Left renal pelvis (tissue), 4 donors: ENCODE measurements around the gene NDUFB1. TPM values are rescaled to one million over a fixed set of nuclear protein-coding genes. Genes with fewer than 3 reads are reported as not detected.

Experiments
- DNase-seq, 4 donors: peaks; one replicate each; pipeline ENCODE4 v3.0.0-alpha.2; 2013; ENCODE audit warnings: low read depth in 4 of 4, low spot score in 3 of 4
- polyA plus RNA-seq, 4 donors: library from polyadenylated mRNA; unstranded; fragments of 120-200 nt; gene quantifications; one replicate each; pipeline ENCODE4 v1.2.1, GENCODE V29; 2013; ENCODE audit not compliant: insufficient read length in 4 of 4

Gene NDUFB1
- polyA plus RNA-seq, 4 donors: 121 to 192 (median 185) TPM

DNA sequence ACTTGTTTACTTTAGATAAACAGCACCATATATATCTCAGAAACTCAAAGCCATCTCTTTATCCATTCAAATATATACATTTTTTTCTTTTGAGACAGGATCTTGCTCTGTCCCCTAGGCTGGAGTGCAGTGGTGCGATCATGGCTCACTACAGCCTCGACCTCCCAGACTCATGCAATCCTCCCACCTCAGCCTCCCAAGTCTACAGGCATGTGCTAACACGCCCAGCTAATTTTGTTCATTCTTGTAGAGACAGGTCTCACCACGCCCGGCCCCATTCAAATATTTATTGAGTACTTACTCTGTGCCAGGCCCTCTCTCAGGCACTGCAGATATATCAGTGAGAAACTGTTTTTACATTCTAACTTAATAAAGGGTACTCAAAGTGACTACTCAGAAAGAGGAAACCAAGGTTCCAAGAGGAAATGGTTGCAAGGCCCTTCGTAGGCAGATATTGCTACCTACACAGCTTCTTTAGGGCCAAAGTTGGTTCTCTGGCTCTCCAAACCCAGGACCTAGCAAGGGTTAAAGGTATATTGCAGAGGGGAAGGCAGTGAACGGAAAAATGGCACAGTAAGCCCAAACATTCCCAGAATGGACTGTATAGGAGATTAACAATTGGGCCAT, 18.0 kb downstream of the NDUFB1 start:
- DNase-seq: no peak

- no peak for DNase-seq
These were observed 21.7 kb downstream of the NDUFB1 start for GRCh38 chr14:92099802-92100201.

DNA sequence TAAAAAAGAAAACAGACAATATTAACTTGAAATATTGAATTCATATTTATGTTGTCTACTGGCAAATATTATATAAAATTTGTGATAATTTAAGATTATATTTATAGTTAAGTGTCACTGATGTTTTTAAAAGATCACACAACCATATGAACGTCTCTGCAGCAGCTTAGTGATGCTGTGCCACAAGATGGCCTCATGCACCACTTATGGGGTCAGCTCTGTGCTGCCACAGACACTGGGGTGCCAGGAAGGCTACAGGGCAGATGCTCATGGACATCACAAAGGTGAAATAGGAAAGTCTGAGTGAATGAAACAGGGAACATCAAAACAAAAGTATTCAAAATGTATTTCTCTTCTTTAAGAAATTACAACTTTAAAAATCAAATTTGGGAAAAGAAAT, 28.2 kb downstream of the NDUFB1 start:
- no peak for DNase-seq

DNA sequence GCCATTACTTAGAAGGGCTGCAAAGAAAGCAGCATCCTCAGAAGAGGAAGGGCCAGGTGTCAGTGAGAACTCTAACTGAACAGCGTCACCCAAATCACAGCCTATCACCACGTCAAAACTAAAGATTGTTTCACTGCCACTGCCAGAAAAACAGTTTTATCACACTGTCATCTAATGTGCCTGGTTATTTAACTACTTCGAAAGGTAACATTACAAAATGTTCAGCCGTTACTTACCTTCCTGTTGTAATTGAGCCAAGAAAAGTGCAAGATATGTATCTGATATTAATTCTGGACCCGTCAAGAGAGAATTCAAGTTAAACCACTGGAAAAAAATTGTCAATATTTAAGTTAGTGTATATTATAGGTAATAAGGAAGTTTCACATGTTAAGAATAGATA, 33.0 kb downstream of the NDUFB1 start:
- no peak for DNase-seq

- no peak for DNase-seq
These were observed 47.0 kb downstream of the NDUFB1 start for GRCh38 chr14:92074555-92074954.

Other genes starting within 250 kb of the NDUFB1 start
- gene FBLN5, start 174.0 kb downstream of the NDUFB1 start, polyA plus RNA-seq: 100 to 1,000 TPM; 134 to 196 (median 165) TPM
- gene TRIP11, start 81.6 kb downstream of the NDUFB1 start, polyA plus RNA-seq: 10 to 100 TPM; 33.7 to 46.1 (median 37.3) TPM
- 10 to 100 TPM; 23.6 to 36.4 (median 32.9) TPM for gene ATXN3, start 15.1 kb downstream of the NDUFB1 start, polyA plus RNA-seq
- 10 to 100 TPM; 50.7 to 81.2 (median 63.8) TPM for gene CPSF2, start 263 bp upstream of the NDUFB1 start, polyA plus RNA-seq
- under 1 TPM; 0.11 to 0.81 (median 0.25) TPM for gene SLC24A4, start 201.5 kb upstream of the NDUFB1 start, polyA plus RNA-seq